ENCODE data around the gene VPS13D.

GRCh38 chr1:12462586-12462985 is 232.8 kb downstream of the VPS13D start:
- TF ChIP-seq CTCF (IDR thresholded peaks at IDR 0.05), result no peak
- no peak for TF ChIP-seq POLR2A (IDR thresholded peaks at IDR 0.05)

Measured in Peyer's patch (tissue), 4 donors.